Tibial nerve (tissue), 4 donors: ENCODE data around the gene FMN1. TPM values are rescaled to one million over a fixed set of nuclear protein-coding genes. Genes with fewer than 3 reads are reported as not detected.
A peak's percentile ranks its signal among the peaks of the same experiment; 100 is the strongest.

Experiments
- DNase-seq, 2 donors: peaks; one replicate each; pipeline ENCODE4 v3.0.0-alpha.2; 2019; ENCODE audit warnings: low spot score in 2 of 2
- H3K27ac ChIP-seq, 4 donors: fragments of 200-600 bp; sonication (generic) in 3 of 4; one replicate each; pipeline ENCODE4 v1.5.1; 2017 to 2019; ENCODE audit warnings: mild to moderate bottlenecking in 1 of 4
- H3K27me3 ChIP-seq, 2 donors: fragments of 200-600 bp; sonication (generic) in 1 of 2; one replicate each; pipeline versions ENCODE4 v1.5.1 to v1.6.0; 2017 to 2019
- H3K36me3 ChIP-seq, 3 donors: fragments of 200-600 bp; sonication (generic); one replicate each; pipeline ENCODE4 v1.5.1; 2018 to 2019
- H3K4me1 ChIP-seq, 4 donors: fragments of 200-600 bp; sonication (generic) in 3 of 4; one replicate each; pipeline ENCODE4 v1.5.1; 2017 to 2019
- H3K4me3 ChIP-seq, 4 donors: fragments of 200-600 bp; sonication (generic) in 3 of 4; one replicate each; pipeline ENCODE4 v1.5.1; 2017 to 2019; ENCODE audit warnings: mild to moderate bottlenecking in 1 of 4, moderate library complexity in 1 of 4
- H3K9me3 ChIP-seq, 4 donors: fragments of 200-600 bp; sonication (generic) in 3 of 4; one replicate each; pipeline ENCODE4 v1.5.1; 2017 to 2019
- EP300 ChIP-seq, 2 donors: sonication (generic); formaldehyde crosslinking; IDR thresholded peaks; one replicate each; pipeline ENCODE4 v1.6.1; 2017; ENCODE audit warnings: antibody characterized with exemption in 2 of 2, mild to moderate bottlenecking in 1 of 2
- POLR2A ChIP-seq, 2 donors: fragments of 450-650 bp; IDR thresholded peaks; one replicate each; pipeline ENCODE4 v1.6.1; 2017; ENCODE audit warnings: antibody characterized with exemption in 2 of 2, mild to moderate bottlenecking in 2 of 2, moderate library complexity in 2 of 2
- WGBS, 2 donors: methylation state at CpG; one replicate each; pipeline ENCODE4 v1.1.5; 2018; 5-methylcytosine and 5-hydroxymethylcytosine counted together
- total RNA-seq, 4 donors: library from RNA; depleted of rRNA; stranded (reverse); fragments of >200 nt; gene quantifications; one replicate each; pipeline ENCODE4 v1.1.0, GENCODE V29; 2016
- TF ChIP-seq, protein P1 (sequence below), 5 experiments: fragments of 200-600 bp in 3 of 5; fragments of 450-650 bp in 2 of 5; sonication (generic) in 3 of 5; IDR thresholded peaks; one replicate each; pipeline ENCODE4 v1.5.1; 2016 to 2019; ENCODE audit warnings: antibody characterized with exemption in 5 of 5, mild to moderate bottlenecking in 3 of 5, moderate library complexity in 2 of 5

The FMN1 gene
- total RNA-seq, 4 donors from 2014 or later: 15.1 to 62.1 (median 20.7) TPM

DNA sequence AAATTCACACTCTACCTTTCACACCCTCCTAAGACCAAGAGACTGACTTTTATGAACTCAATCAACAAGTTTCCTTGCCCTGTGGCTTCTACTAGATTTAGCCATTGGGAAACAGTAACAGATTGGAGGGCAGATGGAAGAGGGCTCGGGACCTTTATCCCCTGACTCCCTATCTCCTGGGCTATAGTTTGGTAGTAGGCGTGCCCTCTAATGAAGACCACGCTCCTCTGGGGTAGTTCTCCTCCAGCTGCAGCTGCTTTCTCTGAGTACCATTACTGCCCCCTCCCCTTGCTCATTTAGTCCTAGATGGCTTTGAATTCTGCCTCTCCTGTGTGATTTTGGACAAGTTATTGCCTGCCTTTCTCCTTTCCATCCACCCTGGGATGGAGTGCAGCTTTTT is 33.3 kb downstream of the FMN1 start:
- H3K9me3 ChIP-seq: no peaks in the 10 kb centered on the region
- H3K27me3 ChIP-seq: no peaks in the 10 kb centered on the region
- no peak overlapping the region for H3K27ac ChIP-seq
- 83 to 86% methylated on average over 3 of the region's 3 CpGs for WGBS, 2 donors
- TF ChIP-seq EP300 (IDR thresholded peaks at IDR 0.05) (no peak), POLR2A (IDR thresholded peaks at IDR 0.05) (no peak)
- TF ChIP-seq, protein P1, sequence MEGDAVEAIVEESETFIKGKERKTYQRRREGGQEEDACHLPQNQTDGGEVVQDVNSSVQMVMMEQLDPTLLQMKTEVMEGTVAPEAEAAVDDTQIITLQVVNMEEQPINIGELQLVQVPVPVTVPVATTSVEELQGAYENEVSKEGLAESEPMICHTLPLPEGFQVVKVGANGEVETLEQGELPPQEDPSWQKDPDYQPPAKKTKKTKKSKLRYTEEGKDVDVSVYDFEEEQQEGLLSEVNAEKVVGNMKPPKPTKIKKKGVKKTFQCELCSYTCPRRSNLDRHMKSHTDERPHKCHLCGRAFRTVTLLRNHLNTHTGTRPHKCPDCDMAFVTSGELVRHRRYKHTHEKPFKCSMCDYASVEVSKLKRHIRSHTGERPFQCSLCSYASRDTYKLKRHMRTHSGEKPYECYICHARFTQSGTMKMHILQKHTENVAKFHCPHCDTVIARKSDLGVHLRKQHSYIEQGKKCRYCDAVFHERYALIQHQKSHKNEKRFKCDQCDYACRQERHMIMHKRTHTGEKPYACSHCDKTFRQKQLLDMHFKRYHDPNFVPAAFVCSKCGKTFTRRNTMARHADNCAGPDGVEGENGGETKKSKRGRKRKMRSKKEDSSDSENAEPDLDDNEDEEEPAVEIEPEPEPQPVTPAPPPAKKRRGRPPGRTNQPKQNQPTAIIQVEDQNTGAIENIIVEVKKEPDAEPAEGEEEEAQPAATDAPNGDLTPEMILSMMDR (IDR thresholded peaks at IDR 0.05): no peak
- no peaks in the 10 kb centered on the region for H3K36me3 ChIP-seq
- H3K4me1 ChIP-seq: no peaks in the 10 kb centered on the region
- no peak overlapping the region for H3K4me3 ChIP-seq
- DNase-seq: no peak

DNA sequence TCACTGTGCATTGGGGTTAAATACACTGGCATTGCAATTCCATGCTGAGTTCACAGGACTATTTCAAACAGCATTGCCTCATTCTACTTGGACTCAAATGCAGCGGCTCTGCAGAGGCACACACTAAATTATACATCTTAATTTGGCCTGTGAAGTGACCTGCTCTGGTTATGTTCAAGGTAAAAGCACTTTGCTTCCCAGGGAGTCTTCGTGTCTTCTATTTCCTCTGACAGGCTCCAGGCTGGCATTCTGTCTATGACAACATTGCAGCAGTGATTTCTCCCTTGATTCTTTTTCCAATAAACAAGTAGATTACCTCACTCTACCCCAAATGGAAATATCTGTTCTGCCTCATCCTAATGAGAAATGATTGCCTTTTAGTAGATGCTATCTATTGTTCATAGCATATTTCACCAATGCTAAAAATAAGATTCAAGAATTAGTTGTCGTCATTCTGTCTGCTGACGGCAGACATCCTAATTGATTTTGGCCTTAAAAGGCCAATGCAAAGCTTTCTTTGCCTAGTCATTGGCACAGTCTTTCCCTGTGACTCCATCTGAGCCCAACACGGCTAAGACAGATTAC is 33.8 kb downstream of the FMN1 start:
- H3K4me3 ChIP-seq: no peak overlapping the region
- no peaks in the 10 kb centered on the region for H3K27me3 ChIP-seq
- TF ChIP-seq POLR2A (IDR thresholded peaks at IDR 0.05): no peak
- TF ChIP-seq, protein P1 (IDR thresholded peaks at IDR 0.05): no peak
- TF ChIP-seq EP300 (IDR thresholded peaks at IDR 0.05): no peak
- H3K36me3 ChIP-seq: no peaks in the 10 kb centered on the region
- no peak for DNase-seq
- H3K4me1 ChIP-seq: no peaks in the 10 kb centered on the region
- no peaks in the 10 kb centered on the region for H3K9me3 ChIP-seq
- H3K27ac ChIP-seq: no peak overlapping the region
- 45 to 51% methylated on average over 5 of the region's 5 CpGs for WGBS, 2 donors

DNA sequence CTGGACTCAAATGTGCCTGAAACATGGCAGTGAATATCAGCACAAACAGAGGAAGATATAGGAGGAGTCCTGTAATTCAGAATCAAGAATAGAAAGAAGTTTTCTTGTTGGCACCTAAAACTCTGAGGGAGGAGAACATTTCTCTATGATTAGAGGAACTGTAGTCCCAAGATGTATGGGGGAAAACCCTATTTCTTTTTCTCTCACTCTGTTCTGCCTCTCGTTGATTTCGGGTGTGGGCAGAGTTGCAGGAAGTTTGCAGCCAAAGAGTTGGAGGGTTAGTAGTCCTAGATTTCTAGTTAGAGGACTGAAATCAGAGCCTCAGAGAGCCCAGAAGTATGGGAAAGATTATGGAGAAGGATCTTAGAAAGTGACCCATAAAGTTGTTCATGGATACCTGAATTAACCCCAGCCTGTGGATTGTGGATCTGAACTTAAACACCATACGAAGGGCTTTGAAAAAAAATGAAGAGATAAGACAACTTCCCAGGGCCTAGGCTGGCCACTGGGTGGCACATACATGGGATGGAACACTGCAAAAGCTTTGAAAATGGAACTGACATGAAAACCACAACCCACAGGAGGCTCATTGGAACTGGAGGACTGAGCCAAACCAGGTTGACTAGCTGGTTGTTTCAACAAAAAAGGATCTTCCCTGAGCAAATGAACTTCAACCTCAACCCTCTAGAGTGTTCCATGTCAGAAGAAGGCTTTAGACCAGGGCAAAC is 34.6 kb downstream of the FMN1 start:
- H3K36me3 ChIP-seq: no peaks in the 10 kb centered on the region
- no peaks in the 10 kb centered on the region for H3K9me3 ChIP-seq
- WGBS, 2 donors: 66 to 70% methylated on average over 3 of the region's 3 CpGs
- H3K27ac ChIP-seq: no peak overlapping the region
- TF ChIP-seq EP300 (IDR thresholded peaks at IDR 0.05) (no peak), POLR2A (IDR thresholded peaks at IDR 0.05) (no peak)
- TF ChIP-seq, protein P1 (IDR thresholded peaks at IDR 0.05): no peak
- H3K27me3 ChIP-seq: no peaks in the 10 kb centered on the region
- no peaks in the 10 kb centered on the region for H3K4me1 ChIP-seq
- H3K4me3 ChIP-seq: no peak overlapping the region
- no peak for DNase-seq

DNA sequence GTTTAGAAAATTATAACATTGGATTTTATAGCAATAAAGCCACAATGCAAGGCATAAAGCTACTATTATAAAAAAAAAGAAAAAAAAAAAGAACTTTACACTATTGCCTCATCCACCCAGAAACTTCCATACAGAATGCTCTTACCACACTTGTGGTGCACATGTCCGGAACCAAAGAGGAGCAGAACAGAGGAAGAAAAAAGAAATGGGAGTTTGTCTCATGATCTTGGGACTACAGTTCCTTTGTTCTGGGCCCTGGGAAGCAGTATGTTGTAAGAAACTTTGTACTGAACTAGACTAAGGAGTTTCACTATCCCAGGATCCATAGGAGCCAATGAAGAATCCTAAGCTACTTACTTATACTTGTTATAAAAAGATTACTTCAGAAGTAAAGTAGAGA is 36.1 kb downstream of the FMN1 start:
- Histone ChIP-seq H3K36me3 (no peaks in the 10 kb centered on the region), H3K27ac (peak overlapping the region in 1 of 4 donors; percentile 36), H3K9me3 (no peaks in the 10 kb centered on the region), H3K4me3 (no peak overlapping the region), H3K4me1 (no peaks in the 10 kb centered on the region), H3K27me3 (no peaks in the 10 kb centered on the region)
- TF ChIP-seq, protein P1 (IDR thresholded peaks at IDR 0.05): no peak
- peak; percentile 53 to 88 for TF ChIP-seq EP300 (IDR thresholded peaks at IDR 0.05)
- DNase-seq: peak in 1 of 2 donors; percentile 48
- WGBS, 2 donors: 53 to 56% methylated on average over 1 of the region's 1 CpG

DNA sequence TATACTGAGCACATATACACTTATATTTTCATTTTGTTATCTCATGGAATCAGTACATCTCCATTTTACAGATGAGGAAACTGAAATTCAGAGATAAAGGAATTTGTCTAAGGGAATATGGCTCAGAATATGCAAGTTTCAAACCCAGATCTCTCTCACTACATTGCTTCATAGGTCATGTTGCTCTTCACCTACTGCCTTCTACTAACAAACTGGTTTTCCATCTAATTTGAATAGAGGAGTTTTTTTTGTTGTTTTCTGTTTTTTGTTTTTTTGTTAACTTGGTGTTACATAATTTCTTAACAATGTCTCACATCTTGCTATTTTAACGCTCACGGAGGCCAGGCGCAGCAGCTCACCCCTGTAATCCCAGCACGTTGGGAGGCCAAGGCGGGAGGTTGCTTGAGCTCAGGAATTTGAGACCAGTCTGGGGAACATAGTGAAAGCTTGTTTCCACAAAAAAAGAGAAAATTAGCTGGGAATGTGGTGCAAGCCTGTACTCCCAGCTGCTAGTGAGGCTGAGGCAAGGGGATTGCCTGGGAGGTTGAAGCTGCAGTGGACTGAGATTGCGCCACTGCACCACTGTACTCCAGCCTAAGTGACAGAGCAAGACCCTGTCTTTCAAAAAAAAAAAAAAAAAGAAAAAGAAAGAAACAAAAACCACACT is 37.0 kb downstream of the FMN1 start:
- TF ChIP-seq POLR2A (IDR thresholded peaks at IDR 0.05): no peak
- no peak for TF ChIP-seq EP300 (IDR thresholded peaks at IDR 0.05)
- TF ChIP-seq, protein P1 (IDR thresholded peaks at IDR 0.05): no peak
- peak overlapping the region in 1 of 4 donors; percentile 28 for H3K27ac ChIP-seq
- no peaks in the 10 kb centered on the region for H3K27me3 ChIP-seq
- DNase-seq: no peak
- WGBS, 2 donors: 91 to 97% methylated on average over 6 of the region's 6 CpGs
- no peak overlapping the region for H3K4me3 ChIP-seq
- H3K36me3 ChIP-seq: no peaks in the 10 kb centered on the region
- H3K4me1 ChIP-seq: peaks cover 0 to 3% (median 0%) of the 10 kb centered on the region in 4 donors
- no peaks in the 10 kb centered on the region for H3K9me3 ChIP-seq
